ENCODE results near the gene COL13A1. TPM values are rescaled to one million over a fixed set of nuclear protein-coding genes. Genes with fewer than 3 reads are reported as not detected.
A peak's percentile ranks its signal among the peaks of the same experiment; 100 is the strongest.

Gene COL13A1
- total and polyA plus RNA-seq, 11 donors, result 1.0 to 4.0 (median 1.7) TPM

GRCh38 chr10:69876931-69877330 lies 75.2 kb downstream of the COL13A1 start:
- Histone ChIP-seq H3K9me3 (no peaks in the 10 kb centered on the region), H3K27me3 (peaks cover 0 to 6% (median 0%) of the 10 kb centered on the region in 9 donors), H3K27ac (no peak overlapping the region), H3K36me3 (no peaks in the 10 kb centered on the region), H3K4me3 (no peak overlapping the region), H3K4me1 (peaks cover 0 to 12% (median 0%) of the 10 kb centered on the region in 12 donors)
- DNase-seq (no peak), ATAC-seq (peak in 1 of 4 donors; percentile 4)
- 72 to 89% (median 81%) methylated on average over 3 of the region's 3 CpGs for WGBS, 4 donors
- TF ChIP-seq POLR2A (IDR thresholded peaks at IDR 0.05) (no peak), CTCF (IDR thresholded peaks at IDR 0.05) (no peak)
- intact Hi-C loops (cut with DNase I), result no loop called here

GRCh38 chr10:69878038-69878437 lies 76.3 kb downstream of the COL13A1 start:
- no peak overlapping the region for H3K27ac ChIP-seq
- 63 to 72% (median 67%) methylated on average over 10 of the region's 10 CpGs for WGBS, 4 donors
- peaks cover 0 to 6% (median 0%) of the 10 kb centered on the region in 9 donors for H3K27me3 ChIP-seq
- ATAC-seq (peak in 3 of 4 donors; percentile 12 to 44 (median 26)), DNase-seq (peak in 1 of 5 donors; percentile 43)
- no peaks in the 10 kb centered on the region for H3K36me3 ChIP-seq
- intact Hi-C loops (cut with DNase I), result no loop called here
- TF ChIP-seq POLR2A (IDR thresholded peaks at IDR 0.05), result no peak
- TF ChIP-seq CTCF (IDR thresholded peaks at IDR 0.05), result no peak
- peaks cover 0 to 12% (median 0%) of the 10 kb centered on the region in 12 donors for H3K4me1 ChIP-seq
- no peaks in the 10 kb centered on the region for H3K9me3 ChIP-seq
- H3K4me3 ChIP-seq, result no peak overlapping the region

GRCh38 chr10:69878951-69879350 lies 77.2 kb downstream of the COL13A1 start:
- no peak for DNase-seq
- WGBS, 4 donors, result 75 to 88% (median 85%) methylated on average over 3 of the region's 3 CpGs
- intact Hi-C loops (cut with DNase I), result no loop called here
- no peaks in the 10 kb centered on the region for H3K9me3 ChIP-seq
- no peak overlapping the region for H3K27ac ChIP-seq
- H3K4me1 ChIP-seq, result peaks cover 0 to 12% (median 0%) of the 10 kb centered on the region in 12 donors
- TF ChIP-seq CTCF (IDR thresholded peaks at IDR 0.05) (no peak), POLR2A (IDR thresholded peaks at IDR 0.05) (no peak)
- ATAC-seq, result no peak
- H3K36me3 ChIP-seq, result no peaks in the 10 kb centered on the region
- peaks cover 0 to 6% (median 0%) of the 10 kb centered on the region in 9 donors for H3K27me3 ChIP-seq
- H3K4me3 ChIP-seq, result no peak overlapping the region

- intact Hi-C loops (cut with DNase I), result no loop called here
- no peak for ATAC-seq
Measured at GRCh38 chr10:69879634-69880257, 78.0 kb downstream of the COL13A1 start.

More at GRCh38 chr10:69879634-69880257, 78.0 kb downstream of the COL13A1 start:
- DNase-seq, result no peak
- TF ChIP-seq POLR2A (IDR thresholded peaks at IDR 0.05), result no peak
- no peak for TF ChIP-seq CTCF (IDR thresholded peaks at IDR 0.05)
- whole genome bisulfite sequencing, 4 donors, result 84 to 91% (median 88%) methylated on average over 13 of the region's 13 CpGs
- Histone ChIP-seq H3K9me3 (no peaks in the 10 kb centered on the region), H3K36me3 (no peaks in the 10 kb centered on the region), H3K4me1 (peaks cover 0 to 12% (median 0%) of the 10 kb centered on the region in 12 donors), H3K27ac (no peak overlapping the region), H3K4me3 (no peak overlapping the region), H3K27me3 (peaks cover 0 to 6% (median 0%) of the 10 kb centered on the region in 9 donors)
